Parathyroid adenoma (tissue), 2 donors: Measurements from ENCODE around the gene LARP7.

Experiments used
- H2AFZ ChIP-seq: fragments of 300-600 bp; sonication (generic); one replicate; pipeline ENCODE4 v1.7.0; 2017; ENCODE audit warnings: antibody characterized with exemption, mild to moderate bottlenecking
- H3K27ac ChIP-seq: fragments of 300-600 bp; sonication (generic); one replicate; pipeline ENCODE4 v1.7.0; 2017
- H3K27me3 ChIP-seq: fragments of 300-600 bp; sonication (generic); one replicate; pipeline ENCODE4 v1.7.0; 2017; ENCODE audit warnings: low read length; ENCODE audit not compliant: control insufficient read depth, insufficient read depth
- H3K36me3 ChIP-seq: fragments of 300-600 bp; sonication (generic); one replicate; pipeline ENCODE4 v1.7.0; 2017; ENCODE audit warnings: low read length; ENCODE audit not compliant: control insufficient read depth, insufficient read depth
- H3K4me1 ChIP-seq: fragments of 300-600 bp; sonication (generic); one replicate; pipeline ENCODE4 v1.7.0; 2017; ENCODE audit warnings: control low read depth
- H3K4me2 ChIP-seq: fragments of 300-600 bp; sonication (generic); one replicate; pipeline ENCODE4 v1.7.0; 2017; ENCODE audit warnings: low read length
- H3K4me3 ChIP-seq: fragments of 300-600 bp; sonication (generic); one replicate; pipeline ENCODE4 v1.7.0; 2017; ENCODE audit warnings: low read depth, low read length
- H3K79me2 ChIP-seq: fragments of 300-600 bp; sonication (generic); one replicate; pipeline ENCODE4 v1.7.0; 2017; ENCODE audit warnings: control low read depth
- H3K9ac ChIP-seq: fragments of 300-600 bp; sonication (generic); one replicate; pipeline ENCODE4 v1.7.0; 2017; ENCODE audit warnings: mild to moderate bottlenecking
- H3K9me3 ChIP-seq: fragments of 300-600 bp; sonication (generic); one replicate; pipeline ENCODE4 v1.7.0; 2017; ENCODE audit warnings: low read length; ENCODE audit not compliant: control insufficient read depth
- TF ChIP-seq, protein P1 (sequence below): fragments of 300-600 bp; sonication (generic); IDR thresholded peaks from one replicate; pipeline ENCODE4 v1.7.0; 2017; ENCODE audit warnings: antibody characterized with exemption, mild to moderate bottlenecking
- donor health status: primary hyperparathyroidism.

Gene LARP7

DNA sequence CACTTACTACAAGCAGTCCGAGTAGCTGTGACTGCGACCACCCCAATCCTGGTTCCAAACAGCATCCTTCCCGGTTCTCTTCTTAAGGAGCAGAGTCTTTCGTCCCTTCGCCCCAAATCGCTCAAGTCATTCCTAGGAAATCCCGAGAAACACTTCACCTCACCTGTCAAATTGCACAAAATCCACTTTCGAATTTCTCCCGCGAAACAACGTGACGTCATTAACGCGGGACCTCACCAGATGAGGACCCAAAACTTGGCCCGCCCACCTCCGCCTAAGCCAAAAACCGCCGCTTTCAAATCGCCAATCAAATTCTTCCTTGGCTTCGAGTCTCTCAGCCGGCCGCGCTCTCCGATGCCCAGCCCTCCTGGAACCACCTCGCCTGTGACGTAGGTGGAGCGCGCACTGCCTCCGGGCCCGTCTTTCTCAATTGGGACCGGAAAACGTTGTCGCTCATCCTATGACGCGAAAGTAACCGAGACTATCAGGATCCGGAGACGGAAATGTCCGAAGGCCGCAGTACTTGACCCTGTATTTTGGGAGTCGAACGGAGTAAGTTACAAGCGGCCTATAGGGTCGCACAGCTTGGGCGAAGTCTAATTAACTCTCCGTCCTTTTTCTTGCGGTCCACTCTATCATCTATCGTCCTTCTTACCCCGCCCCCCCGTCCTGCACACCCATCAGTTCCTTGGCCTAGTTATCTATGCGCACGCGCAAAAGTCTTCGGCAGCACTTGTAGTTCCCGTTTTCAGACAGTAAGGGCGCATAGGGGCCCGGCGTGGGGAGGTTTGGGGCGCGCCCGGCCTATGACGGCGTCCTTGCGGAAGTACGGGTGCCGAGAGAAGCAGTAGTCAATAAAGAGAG lies at the start of gene LARP7, which contains the start of gene ZGRF1:
Gene LARP7, plus strand, starts transcription at position 456 of the 864 bp plus-strand sequence. CDS start 7,527 bp downstream, outside the sequence.
Gene ZGRF1, minus strand, starts transcription at position 222 of the 864 bp plus-strand sequence. CDS start 3,733 bp downstream, outside the sequence.
- Histone ChIP-seq H3K9me3 (no peaks in the 10 kb centered on the region), H3K4me3 (peak within 1 kb of the TSS; percentile 70), H3K79me2 (peaks cover 5% of the 10 kb centered on the region), H3K9ac (no peak within 1 kb of the TSS), H3K27ac (peak within 1 kb of the TSS; percentile 97), H3K4me2 (peak within 1 kb of the TSS; percentile 59), H3K4me1 (no peaks in the 10 kb centered on the region), H3K36me3 (no peaks in the 10 kb centered on the region), H3K27me3 (no peaks in the 10 kb centered on the region), H2AFZ (peak within 1 kb of the TSS; percentile 92)
- TF ChIP-seq, protein P1, sequence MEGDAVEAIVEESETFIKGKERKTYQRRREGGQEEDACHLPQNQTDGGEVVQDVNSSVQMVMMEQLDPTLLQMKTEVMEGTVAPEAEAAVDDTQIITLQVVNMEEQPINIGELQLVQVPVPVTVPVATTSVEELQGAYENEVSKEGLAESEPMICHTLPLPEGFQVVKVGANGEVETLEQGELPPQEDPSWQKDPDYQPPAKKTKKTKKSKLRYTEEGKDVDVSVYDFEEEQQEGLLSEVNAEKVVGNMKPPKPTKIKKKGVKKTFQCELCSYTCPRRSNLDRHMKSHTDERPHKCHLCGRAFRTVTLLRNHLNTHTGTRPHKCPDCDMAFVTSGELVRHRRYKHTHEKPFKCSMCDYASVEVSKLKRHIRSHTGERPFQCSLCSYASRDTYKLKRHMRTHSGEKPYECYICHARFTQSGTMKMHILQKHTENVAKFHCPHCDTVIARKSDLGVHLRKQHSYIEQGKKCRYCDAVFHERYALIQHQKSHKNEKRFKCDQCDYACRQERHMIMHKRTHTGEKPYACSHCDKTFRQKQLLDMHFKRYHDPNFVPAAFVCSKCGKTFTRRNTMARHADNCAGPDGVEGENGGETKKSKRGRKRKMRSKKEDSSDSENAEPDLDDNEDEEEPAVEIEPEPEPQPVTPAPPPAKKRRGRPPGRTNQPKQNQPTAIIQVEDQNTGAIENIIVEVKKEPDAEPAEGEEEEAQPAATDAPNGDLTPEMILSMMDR, result peak; percentile 96

DNA sequence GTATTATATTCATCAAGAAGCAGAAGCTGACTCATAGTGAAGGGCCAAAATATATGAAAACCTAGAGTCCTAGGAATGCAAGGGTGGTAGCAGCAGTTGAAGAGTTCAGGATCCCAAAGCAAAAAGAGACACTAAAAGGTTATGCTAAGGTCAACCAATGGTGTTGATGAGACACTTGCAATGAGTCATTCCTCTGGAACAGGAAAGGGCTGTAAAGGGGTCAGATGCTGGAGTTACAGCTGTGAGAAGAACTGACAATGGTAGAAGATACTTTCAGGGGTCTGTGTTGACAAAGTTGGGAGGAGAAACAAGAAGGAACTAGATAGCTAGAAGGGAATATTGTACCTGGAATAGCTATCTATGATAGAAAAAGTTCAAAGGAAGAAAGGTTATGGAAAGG lies 47.7 kb upstream of the LARP7 start:
- Histone ChIP-seq H3K4me3 (no peak overlapping the region), H2AFZ (no peak overlapping the region), H3K4me2 (no peak overlapping the region), H3K27me3 (no peaks in the 10 kb centered on the region), H3K9me3 (no peaks in the 10 kb centered on the region), H3K36me3 (no peaks in the 10 kb centered on the region), H3K4me1 (no peaks in the 10 kb centered on the region), H3K9ac (no peak overlapping the region), H3K79me2 (no peaks in the 10 kb centered on the region), H3K27ac (no peak overlapping the region)
- TF ChIP-seq, protein P1, result no peak

DNA sequence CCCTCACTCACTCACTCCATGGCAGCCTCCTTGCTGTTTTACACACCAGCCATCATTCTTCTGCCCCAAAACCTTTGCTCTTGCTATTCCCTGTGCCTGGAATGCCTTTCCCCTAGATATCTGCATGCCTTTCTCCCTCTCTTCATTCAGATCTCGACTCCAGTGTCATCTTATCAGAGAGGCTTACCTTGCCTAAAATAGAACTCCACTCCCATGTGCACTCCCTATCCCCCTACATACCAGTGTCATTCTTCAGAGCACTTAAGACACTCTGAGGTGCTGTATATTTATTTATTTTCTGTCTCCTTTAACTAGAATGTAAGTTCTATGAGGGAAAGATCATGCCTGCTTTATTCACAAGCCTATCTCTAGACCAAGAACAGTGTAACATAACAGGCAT lies 45.4 kb upstream of the LARP7 start:
- TF ChIP-seq, protein P1, result no peak
- Histone ChIP-seq H3K9me3 (no peaks in the 10 kb centered on the region), H3K79me2 (no peaks in the 10 kb centered on the region), H3K4me1 (no peaks in the 10 kb centered on the region), H3K4me3 (no peak overlapping the region), H3K27ac (no peak overlapping the region), H3K9ac (no peak overlapping the region), H3K4me2 (no peak overlapping the region), H3K27me3 (no peaks in the 10 kb centered on the region), H3K36me3 (no peaks in the 10 kb centered on the region), H2AFZ (no peak overlapping the region)

DNA sequence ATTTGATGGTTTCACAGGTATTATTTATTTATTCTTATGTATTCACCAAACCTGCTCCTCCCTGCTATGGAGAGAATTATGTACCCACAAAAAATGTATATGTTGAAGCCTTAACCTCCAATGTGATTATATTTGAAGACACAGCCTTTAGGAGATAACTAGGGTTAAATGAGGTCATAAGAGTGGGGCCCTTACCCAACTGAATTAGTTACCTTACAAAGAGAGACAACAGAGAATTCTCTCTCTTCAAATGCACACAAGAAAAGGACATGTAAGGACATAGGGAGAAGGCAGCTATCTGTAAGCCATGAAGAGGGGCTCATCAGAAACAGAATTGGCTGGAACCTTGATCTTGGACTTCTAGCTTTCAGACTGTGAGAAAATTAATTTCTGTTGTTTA lies 44.2 kb upstream of the LARP7 start:
- H3K36me3 ChIP-seq, result no peaks in the 10 kb centered on the region
- no peaks in the 10 kb centered on the region for H3K4me1 ChIP-seq
- no peak overlapping the region for H3K4me3 ChIP-seq
- TF ChIP-seq, protein P1, result no peak
- H2AFZ ChIP-seq, result no peak overlapping the region
- H3K9ac ChIP-seq, result no peak overlapping the region
- H3K9me3 ChIP-seq, result no peaks in the 10 kb centered on the region
- H3K27me3 ChIP-seq, result no peaks in the 10 kb centered on the region
- H3K4me2 ChIP-seq, result no peak overlapping the region
- no peaks in the 10 kb centered on the region for H3K79me2 ChIP-seq
- H3K27ac ChIP-seq, result no peak overlapping the region
